GM12874 (cell line): ENCODE data around the gene ZMYND19.

Experiments
- TF ChIP-seq, protein P1 (sequence below): IDR thresholded peaks from 2 replicates; pipeline ENCODE4 v1.5.1; 2011; ENCODE audit warnings: low read depth, mild to moderate bottlenecking, control low read depth, low read length, moderate library complexity; ENCODE audit not compliant: insufficient read depth

Gene ZMYND19

DNA sequence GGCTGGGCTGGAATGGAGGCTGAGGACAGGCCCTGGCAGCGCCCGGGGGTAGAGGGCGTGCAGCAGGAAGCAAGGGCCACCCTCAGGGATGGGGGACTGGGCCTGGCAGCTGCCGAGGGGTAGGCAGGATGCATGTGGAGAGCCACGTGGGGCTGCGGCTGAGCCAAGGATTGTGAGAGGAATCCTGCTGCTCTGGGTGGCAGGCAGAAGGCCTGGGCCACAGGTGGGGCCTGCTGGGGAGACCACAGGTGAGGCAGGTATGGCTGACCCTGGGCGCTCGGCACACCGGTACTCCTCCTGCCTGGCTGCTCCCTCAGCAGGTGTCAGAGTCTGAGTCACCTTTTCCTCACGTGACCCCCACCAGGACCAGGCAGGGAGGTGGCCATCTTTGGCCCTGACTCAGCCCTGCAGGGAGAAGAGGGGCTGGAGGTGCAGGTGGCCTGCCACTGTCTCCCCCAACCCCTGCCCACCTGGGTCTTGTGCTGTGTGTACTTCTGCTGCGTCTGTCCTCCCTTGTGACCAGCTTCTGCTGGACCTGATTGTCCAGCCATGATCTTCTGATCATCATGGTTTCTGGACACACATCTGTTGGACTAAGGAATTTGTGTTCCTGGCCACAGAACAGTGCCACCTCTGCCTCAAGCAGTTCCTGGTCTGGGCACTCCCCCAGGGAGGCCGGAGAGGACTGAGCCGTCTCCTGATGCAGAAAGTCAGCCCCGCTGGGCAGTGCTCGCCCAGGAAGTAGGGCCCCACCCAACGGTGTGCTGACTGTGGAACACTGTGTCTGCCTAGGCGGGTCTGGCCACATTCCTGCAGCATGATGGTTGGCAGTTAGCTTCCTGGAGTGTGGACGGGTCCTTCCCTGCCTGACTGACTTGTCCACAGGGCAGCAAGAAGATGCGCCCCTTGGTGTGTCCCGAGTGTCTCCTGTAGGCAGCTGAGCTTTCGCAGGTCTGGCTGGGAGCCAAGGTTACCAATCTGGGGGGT lies 21.6 kb upstream of the ZMYND19 start:
- TF ChIP-seq, protein P1, sequence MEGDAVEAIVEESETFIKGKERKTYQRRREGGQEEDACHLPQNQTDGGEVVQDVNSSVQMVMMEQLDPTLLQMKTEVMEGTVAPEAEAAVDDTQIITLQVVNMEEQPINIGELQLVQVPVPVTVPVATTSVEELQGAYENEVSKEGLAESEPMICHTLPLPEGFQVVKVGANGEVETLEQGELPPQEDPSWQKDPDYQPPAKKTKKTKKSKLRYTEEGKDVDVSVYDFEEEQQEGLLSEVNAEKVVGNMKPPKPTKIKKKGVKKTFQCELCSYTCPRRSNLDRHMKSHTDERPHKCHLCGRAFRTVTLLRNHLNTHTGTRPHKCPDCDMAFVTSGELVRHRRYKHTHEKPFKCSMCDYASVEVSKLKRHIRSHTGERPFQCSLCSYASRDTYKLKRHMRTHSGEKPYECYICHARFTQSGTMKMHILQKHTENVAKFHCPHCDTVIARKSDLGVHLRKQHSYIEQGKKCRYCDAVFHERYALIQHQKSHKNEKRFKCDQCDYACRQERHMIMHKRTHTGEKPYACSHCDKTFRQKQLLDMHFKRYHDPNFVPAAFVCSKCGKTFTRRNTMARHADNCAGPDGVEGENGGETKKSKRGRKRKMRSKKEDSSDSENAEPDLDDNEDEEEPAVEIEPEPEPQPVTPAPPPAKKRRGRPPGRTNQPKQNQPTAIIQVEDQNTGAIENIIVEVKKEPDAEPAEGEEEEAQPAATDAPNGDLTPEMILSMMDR: no peak

DNA sequence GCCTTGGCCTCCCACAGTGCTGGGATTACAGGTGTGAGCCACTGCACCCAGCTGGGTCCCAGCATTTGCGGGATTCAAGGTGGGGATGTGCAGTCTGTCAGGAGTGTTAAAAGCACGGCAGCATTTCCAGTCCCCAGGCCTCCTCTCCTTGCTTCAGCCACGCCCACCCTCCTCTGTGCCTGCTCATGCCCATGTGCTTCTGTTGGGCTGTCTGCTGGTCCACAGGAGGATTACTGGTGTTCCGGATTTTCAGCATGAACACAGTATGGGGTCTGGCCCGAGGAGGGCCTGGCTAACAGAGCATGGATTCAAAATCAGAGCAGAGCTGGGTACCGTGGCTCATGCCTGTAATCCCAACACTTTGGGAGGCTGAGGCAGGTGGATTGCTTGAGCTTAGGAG lies 20.6 kb upstream of the ZMYND19 start:
- TF ChIP-seq, protein P1: no peak

DNA sequence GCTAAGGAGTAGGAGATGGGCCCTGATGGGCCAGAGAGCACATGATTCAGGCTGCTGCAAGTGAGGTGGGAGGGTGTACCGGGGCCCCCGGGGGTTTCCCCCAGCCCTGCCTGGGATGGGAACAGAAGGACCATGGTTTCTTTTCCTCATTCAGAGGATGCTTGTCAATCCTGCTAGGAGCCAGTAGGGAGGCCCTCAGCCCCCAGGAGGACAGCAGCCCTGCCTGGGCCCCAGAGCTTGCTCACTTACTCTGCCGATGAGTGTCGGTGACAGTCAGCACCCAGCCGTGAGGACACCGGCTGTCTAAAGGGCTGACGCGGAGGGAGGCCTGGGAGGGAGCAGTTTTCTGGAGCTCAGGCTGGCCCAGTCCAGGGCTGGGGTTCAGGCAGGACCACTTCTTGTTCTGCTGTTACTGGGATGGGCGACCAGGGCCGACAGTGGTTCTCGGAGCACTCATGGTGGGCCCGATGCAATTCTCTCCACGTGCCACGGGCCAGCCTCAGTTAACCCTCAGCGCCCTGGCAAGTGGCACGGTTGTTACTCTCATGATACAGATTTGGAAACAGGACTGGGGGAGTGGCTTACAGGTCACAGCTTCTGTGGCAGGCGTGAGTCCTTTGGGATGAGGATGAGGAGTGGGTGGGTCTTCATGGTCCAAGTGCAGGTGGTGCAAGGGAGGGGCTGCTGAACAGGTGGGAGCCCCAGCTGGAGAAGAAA lies 17.0 kb upstream of the ZMYND19 start:
- TF ChIP-seq, protein P1: no peak

DNA sequence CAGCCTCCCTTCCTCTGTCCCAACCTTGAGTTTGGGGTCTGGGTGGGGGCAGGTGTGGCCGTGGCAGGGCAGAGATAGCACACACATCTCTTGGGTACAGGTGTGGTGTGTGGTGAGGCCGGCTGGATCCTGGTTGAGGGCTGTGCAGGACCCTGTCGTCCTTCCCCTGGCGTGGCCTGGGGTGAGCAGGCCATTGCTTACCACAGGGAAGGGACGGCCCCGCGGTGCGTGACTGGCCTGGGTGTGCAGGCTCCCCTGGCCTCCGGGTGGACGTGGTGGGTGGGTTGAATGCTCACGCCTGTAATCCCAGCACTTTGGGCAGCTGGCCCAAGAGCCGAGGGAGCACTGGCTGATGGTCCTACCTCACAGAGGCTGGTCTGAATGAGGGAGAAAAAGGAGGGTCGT lies 16.4 kb upstream of the ZMYND19 start:
- TF ChIP-seq, protein P1: no peak

DNA sequence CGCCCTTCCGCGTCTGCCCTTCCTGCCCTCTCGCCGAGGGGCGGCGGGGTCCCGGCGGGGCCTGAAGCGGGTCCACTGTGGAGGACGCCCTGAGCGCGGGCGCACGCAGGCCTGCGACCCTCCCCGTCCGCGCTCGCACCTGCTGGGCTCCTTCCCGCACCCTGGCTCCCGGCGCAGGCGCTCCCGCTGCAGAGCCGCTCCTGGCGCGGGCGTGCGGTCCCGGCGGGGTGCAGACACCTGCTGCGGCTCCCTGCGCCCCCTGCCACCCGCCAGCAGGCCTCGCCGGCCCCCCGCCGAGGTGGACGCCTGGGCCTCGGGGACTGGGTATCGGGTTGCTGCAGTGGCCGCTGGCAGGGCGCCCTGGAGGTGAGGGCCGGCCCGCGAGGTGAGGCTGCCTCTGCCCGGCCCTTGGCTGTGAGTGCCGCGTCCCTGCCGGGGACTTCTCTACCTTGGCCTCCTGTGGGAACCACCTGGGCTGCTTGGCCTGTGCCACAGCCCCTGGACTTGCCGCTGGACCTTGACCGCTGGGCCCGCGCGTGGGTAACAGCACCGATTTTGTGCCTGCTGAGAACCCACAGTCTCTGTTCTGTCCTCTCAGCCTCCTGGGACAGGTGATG lies 15.8 kb upstream of the ZMYND19 start:
- TF ChIP-seq, protein P1: no peak

DNA sequence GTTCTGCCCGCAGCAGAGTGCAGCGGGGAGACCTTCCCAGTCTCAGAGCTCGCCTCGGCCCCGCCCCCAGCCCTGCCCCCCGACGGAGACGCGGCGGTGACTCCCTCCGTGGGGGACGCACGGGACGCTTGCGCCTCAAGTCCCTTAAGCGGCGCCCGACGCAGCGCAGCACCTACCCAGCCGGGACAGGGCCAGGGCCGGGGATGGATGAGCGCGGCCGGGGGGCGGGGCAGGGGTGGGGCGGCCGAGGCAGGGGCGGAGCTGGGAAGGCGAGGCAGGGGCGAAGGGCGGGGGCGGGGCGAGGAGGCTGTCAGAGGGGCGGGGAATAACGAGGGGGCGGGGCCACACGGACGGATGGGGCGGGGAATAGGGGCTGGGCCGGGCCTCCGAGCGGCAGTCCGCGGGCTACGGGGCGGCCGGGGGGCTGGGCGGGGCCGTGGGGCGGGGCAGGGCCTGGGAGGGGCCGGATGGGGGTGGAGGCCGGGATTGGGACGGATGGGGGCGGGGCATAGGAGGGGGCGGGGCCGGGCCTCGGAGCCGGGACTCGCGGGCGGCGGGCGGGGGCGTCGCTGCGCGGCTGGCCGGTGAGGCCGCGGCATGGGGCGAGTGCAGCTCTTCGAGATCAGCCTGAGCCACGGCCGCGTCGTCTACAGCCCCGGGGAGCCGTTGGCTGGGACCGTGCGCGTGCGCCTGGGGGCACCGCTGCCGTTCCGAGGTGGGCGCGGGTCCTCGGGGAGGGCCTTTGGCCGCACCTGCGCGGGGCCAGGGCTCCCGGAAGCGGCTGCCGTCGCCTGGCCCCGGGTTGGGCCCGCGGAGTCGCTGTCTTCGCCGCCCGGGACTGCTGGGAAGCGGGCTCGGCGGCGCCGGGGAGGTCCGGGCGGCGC lies 15.1 kb upstream of the ZMYND19 start, which contains the start of gene ARRDC1:
Gene ARRDC1, plus strand, starts transcription at position 566 of the 884 bp plus-strand sequence. Its CDS starts 32 bp downstream, at position 598.
- TF ChIP-seq, protein P1: no peak
